WI38 (cell line): ENCODE measurements around the gene STK11IP.

Experiments used
- H3K4me3 ChIP-seq: 2 replicates; pipeline ENCODE4 v1.5.1; 2011; ENCODE audit warnings: low read depth, mild to moderate bottlenecking, control low read depth, low read length
- CTCF ChIP-seq: IDR thresholded peaks from 2 replicates; pipeline ENCODE4 v1.5.1; 2012; ENCODE audit warnings: low read depth, mild to moderate bottlenecking, control low read depth, low read length

Gene STK11IP

GRCh38 chr2:219593154-219593553 is 4.5 kb upstream of the STK11IP start:
- no peak for TF ChIP-seq CTCF
- no peak overlapping the region for H3K4me3 ChIP-seq

DNA sequence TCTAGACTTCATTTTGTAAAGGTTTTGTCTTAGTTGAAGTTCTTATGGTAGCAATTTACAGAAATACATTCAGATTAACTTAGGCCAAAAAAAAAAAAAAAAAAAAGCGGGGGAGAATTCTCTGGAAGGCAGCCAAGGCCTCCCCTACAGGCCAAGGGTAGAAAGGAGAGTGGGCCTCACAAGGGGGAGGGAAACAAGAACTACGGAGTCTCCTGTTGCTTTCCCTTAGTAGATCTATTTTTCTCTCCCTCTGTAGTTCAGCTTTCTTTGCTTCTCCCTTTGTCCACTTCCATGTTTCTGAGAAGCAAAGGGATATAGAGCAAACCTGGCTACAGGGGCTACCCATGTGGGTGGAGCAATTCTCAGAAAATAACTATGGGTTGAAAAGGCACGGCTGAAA is 2.4 kb upstream of the STK11IP start:
- no peak overlapping the region for H3K4me3 ChIP-seq
- no peak for TF ChIP-seq CTCF

- TF ChIP-seq CTCF: no peak
Observed at GRCh38 chr2:219596954-219597551, 604 bp upstream of the STK11IP start.

GRCh38 chr2:219598308-219599078 is 836 bp downstream of the STK11IP start:
- H3K4me3 ChIP-seq: peak overlapping the region; percentile 69
- no peak for TF ChIP-seq CTCF

More at GRCh38 chr2:219596954-219597551, 604 bp upstream of the STK11IP start:
- peak overlapping the region; percentile 69 for H3K4me3 ChIP-seq

DNA sequence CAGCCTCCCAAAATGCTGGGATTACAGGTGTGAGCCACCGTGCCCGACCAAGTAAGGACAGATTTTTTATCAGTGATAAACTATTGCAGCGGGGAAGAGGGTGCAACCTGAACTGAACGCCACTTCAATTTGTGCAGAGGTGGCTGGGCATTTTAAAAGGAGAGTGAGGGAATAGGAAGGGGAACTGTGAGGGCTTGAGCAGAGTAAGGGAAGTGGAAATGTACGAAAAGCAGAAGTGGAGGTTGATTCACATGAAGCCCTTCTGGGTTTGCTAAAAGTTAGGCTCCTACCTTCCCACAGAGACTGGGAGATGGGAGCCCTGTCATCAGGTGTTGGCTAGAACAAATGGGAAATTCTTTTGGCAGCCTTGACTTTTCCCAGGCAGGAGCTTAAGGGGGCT is 6.1 kb downstream of the STK11IP start:
- no peak for TF ChIP-seq CTCF
- H3K4me3 ChIP-seq: no peak overlapping the region

GRCh38 chr2:219605607-219605954 is 7.9 kb downstream of the STK11IP start:
- TF ChIP-seq CTCF: no peak
- H3K4me3 ChIP-seq: no peak overlapping the region

- TF ChIP-seq CTCF: no peak
- H3K4me3 ChIP-seq: no peak overlapping the region
Observed at GRCh38 chr2:219607931-219608330, 10.3 kb downstream of the STK11IP start.
